SK-N-SH (cell line): ENCODE measurements around the gene PLK3.

Source experiments
- CTCF ChIP-seq: fragments of 200-600 bp; sonication (generic); IDR thresholded peaks from 2 replicates; pipeline ENCODE4 v1.6.1; 2017; ENCODE audit warnings: antibody characterized with exemption, mild to moderate bottlenecking, moderate library complexity
- ELF1 ChIP-seq: IDR thresholded peaks from 2 replicates; pipeline ENCODE4 v1.4.0; 2012
- EZH2phosphoT487 ChIP-seq: fragments of 200-600 bp; sonication (generic); IDR thresholded peaks from 2 replicates; pipeline ENCODE4 v1.6.1; 2017; ENCODE audit warnings: low read depth, mixed run types, mild to moderate bottlenecking, antibody characterized with exemption, moderate library complexity, borderline replicate concordance
- NRF1 ChIP-seq: IDR thresholded peaks from 2 replicates; pipeline ENCODE4 v1.6.1; 2012; ENCODE audit warnings: low read depth, mild to moderate bottlenecking, low read length
- POLR2AphosphoS5 ChIP-seq: IDR thresholded peaks from 2 replicates; pipeline ENCODE4 v1.6.1; 2012; ENCODE audit warnings: low read depth, low read length
- RCOR1 ChIP-seq: fragments of 150-350 bp; IDR thresholded peaks from 2 replicates; pipeline ENCODE4 v1.6.1; 2017; ENCODE audit warnings: antibody characterized with exemption, low read length
- RFX5 ChIP-seq: IDR thresholded peaks from 2 replicates; pipeline ENCODE4 v1.6.1; 2012; ENCODE audit warnings: mild to moderate bottlenecking, improper control_type of control experiment, low read length
- SIN3A ChIP-seq: IDR thresholded peaks from 2 replicates; pipeline ENCODE4 v1.6.1; 2012; ENCODE audit warnings: low read depth, mild to moderate bottlenecking, low read length, moderate library complexity, borderline replicate concordance
- SMC3 ChIP-seq: IDR thresholded peaks from 2 replicates; pipeline ENCODE4 v1.6.1; 2012; ENCODE audit warnings: low read depth, low read length, improper control_type of control experiment
- YY1 ChIP-seq: IDR thresholded peaks from 2 replicates; pipeline ENCODE4 v1.4.0; 2012; ENCODE audit warnings: low read depth, mild to moderate bottlenecking
- TF ChIP-seq, protein P1 (sequence below): IDR thresholded peaks from 2 replicates; pipeline ENCODE4 v1.4.0; 2012; ENCODE audit warnings: low read depth, borderline replicate concordance
- TF ChIP-seq, protein P2 (sequence below): fragments of 150-350 bp; IDR thresholded peaks from 2 replicates; pipeline ENCODE4 v1.6.1; 2017; ENCODE audit warnings: antibody characterized with exemption, low read length, low read depth, borderline replicate concordance

DNA sequence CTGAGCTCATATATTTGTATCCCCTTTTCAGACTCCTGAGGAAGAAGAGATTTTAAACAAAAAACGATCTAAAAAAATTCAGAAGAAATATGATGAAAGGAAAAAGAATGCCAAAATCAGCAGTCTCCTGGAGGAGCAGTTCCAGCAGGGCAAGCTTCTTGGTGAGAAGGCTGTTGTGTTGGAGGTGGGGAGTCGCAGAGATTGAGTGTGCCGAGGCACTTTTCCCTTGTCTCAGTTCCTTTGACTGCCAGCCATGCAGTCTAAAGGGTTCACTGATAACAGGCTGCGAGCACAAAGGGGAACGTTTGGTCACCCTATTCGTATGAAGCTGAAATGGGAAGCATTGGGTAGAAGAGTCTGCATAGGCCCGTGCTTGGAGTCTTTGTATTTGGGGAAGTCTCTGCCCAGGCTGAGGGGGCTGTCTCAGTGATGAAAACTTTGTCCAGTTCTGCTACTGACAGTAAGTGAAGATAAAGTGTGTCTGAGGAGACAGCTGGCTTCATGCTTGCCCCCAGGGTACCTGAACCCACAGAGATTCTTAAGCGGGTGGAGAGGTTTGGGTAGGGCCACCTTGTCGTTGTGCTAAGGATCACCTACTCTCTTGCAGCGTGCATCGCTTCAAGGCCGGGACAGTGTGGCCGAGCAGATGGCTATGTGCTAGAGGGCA, 22.1 kb upstream of the PLK3 start:
- TF ChIP-seq, protein P1, sequence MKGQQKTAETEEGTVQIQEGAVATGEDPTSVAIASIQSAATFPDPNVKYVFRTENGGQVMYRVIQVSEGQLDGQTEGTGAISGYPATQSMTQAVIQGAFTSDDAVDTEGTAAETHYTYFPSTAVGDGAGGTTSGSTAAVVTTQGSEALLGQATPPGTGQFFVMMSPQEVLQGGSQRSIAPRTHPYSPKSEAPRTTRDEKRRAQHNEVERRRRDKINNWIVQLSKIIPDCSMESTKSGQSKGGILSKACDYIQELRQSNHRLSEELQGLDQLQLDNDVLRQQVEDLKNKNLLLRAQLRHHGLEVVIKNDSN: no peak
- no peak for TF ChIP-seq SMC3
- TF ChIP-seq NRF1: no peak
- no peak for TF ChIP-seq SIN3A
- no peak for TF ChIP-seq POLR2AphosphoS5
- no peak for TF ChIP-seq CTCF
- no peak for TF ChIP-seq EZH2phosphoT487
- TF ChIP-seq YY1: no peak
- no peak for TF ChIP-seq ELF1
- TF ChIP-seq RFX5: no peak
- TF ChIP-seq RCOR1: no peak
- TF ChIP-seq, protein P2, sequence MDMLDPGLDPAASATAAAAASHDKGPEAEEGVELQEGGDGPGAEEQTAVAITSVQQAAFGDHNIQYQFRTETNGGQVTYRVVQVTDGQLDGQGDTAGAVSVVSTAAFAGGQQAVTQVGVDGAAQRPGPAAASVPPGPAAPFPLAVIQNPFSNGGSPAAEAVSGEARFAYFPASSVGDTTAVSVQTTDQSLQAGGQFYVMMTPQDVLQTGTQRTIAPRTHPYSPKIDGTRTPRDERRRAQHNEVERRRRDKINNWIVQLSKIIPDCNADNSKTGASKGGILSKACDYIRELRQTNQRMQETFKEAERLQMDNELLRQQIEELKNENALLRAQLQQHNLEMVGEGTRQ: no peak
